Motor neuron (in vitro differentiated cells): ENCODE data around the gene TTLL8. TPM values are rescaled to one million over a fixed set of nuclear protein-coding genes. Genes with fewer than 3 reads are reported as not detected.
A peak's percentile ranks its signal among the peaks of the same experiment; 100 is the strongest.

Source experiments
- ATAC-seq, 8 experiments: fragments of 200-7000 bp; cut with Tn5 transposase; replicated peaks in 6 of 8; 2 replicates each; pipeline ENCODE4 v1.8.0; 2021; ENCODE audit warnings: mild to moderate bottlenecking in 8 of 8, moderate library complexity in 8 of 8
- H3K27ac ChIP-seq, 2 donors: fragments of 250-450 bp; sonication (Bioruptor Pico); 2 replicates each; pipeline ENCODE4 v1.9.0; 2021; ENCODE audit warnings: antibody characterized with exemption in 2 of 2, mild to moderate bottlenecking in 2 of 2, moderate library complexity in 1 of 2
- H3K4me1 ChIP-seq, 2 donors: fragments of 250-450 bp; sonication (Bioruptor Pico); replicated peaks in 1 of 2; 2 replicates each; pipeline ENCODE4 v1.6.1; 2021; ENCODE audit warnings: antibody characterized with exemption in 2 of 2, mild to moderate bottlenecking in 2 of 2, moderate library complexity in 1 of 2
- H3K4me3 ChIP-seq, 5 donors: fragments of 250-450 bp; sonication (Bioruptor Pico); 2 replicates each; pipeline ENCODE4 v1.9.0; 2021; ENCODE audit warnings: antibody characterized with exemption in 5 of 5, mild to moderate bottlenecking in 5 of 5, moderate library complexity in 4 of 5
- WGBS, 10 experiments: fragments of 450-650 bp; shearing (Covaris generic); methylation state at CpG; one replicate each; pipeline ENCODE4 v1.0.0; 2022; 5-methylcytosine and 5-hydroxymethylcytosine counted together
- in situ Hi-C, 9 experiments: fragments of 400-800 bp; cut with MboI; loops; one replicate each; pipeline ENCODE4 v1.15.0; 2021; ENCODE audit warnings: low sequenced_read_pairs in 9 of 9, low pct_unique_long_range_greater_than_20kb in 2 of 9; ENCODE audit not compliant: unreplicated experiment in 9 of 9
- total RNA-seq, 8 experiments: library from RNA; unstranded; fragments of 300-600 nt; gene quantifications; 2 replicates each; pipeline versions ENCODE4 v1.2.3 to v1.2.4, GENCODE V29; 2022

TTLL8 gene
- total RNA-seq, 8 experiments from 2014 or later, result 0.09 to 0.17 TPM; not detected in 6

- in situ Hi-C loops, result no loop called here
- H3K4me3 ChIP-seq, result no peak overlapping the region
Observed at GRCh38 chr22:50004918-50005317, 53.2 kb downstream of the TTLL8 start.

GRCh38 chr22:50002791-50003190 is 55.3 kb downstream of the TTLL8 start:
- no peak for ATAC-seq
- Histone ChIP-seq H3K27ac (no peak overlapping the region), H3K4me1 (no peaks in the 10 kb centered on the region), H3K4me3 (no peak overlapping the region)
- 35 to 100% (median 86%) methylated on average over 1 to 7 of the region's 7 CpGs; no CpG with 5 or more reads in 4 of the 10 experiments for WGBS, 10 experiments
- in situ Hi-C loops, result no loop called here

More at GRCh38 chr22:50004918-50005317, 53.2 kb downstream of the TTLL8 start:
- Histone ChIP-seq H3K27ac (no peak overlapping the region), H3K4me1 (no peaks in the 10 kb centered on the region)
- no peak for ATAC-seq
- 0 to 92% (median 60%) methylated on average over 1 to 4 of the region's 4 CpGs for WGBS, 10 experiments

- ATAC-seq, result no peak
- 40 to 80% (median 68%) methylated on average over 1 to 7 of the region's 16 CpGs; no CpG with 5 or more reads in 2 of the 10 experiments for WGBS, 10 experiments
- Histone ChIP-seq H3K4me3 (no peak overlapping the region), H3K4me1 (no peaks in the 10 kb centered on the region), H3K27ac (no peak overlapping the region)
- in situ Hi-C loops, result no loop called here
Observed at GRCh38 chr22:50001388-50002231, 56.5 kb downstream of the TTLL8 start.

- no peak for ATAC-seq
- Histone ChIP-seq H3K27ac (no peak overlapping the region), H3K4me3 (no peak overlapping the region), H3K4me1 (no peaks in the 10 kb centered on the region)
- 45 to 93% (median 84%) methylated on average over 2 to 6 of the region's 32 CpGs; no CpG with 5 or more reads in 7 of the 10 experiments for WGBS, 10 experiments
- in situ Hi-C loops, result no loop called here
Observed at GRCh38 chr22:50000587-50001387, 57.3 kb downstream of the TTLL8 start.

GRCh38 chr22:49999946-50000586 is 58.0 kb downstream of the TTLL8 start:
- peak overlapping the region in 4 of 5 donors; percentile 17 to 38 (median 26) for H3K4me3 ChIP-seq
- H3K27ac ChIP-seq, result no peak overlapping the region
- in situ Hi-C loops, result no loop called here
- peak in 1 of 8 experiments; percentile 10 for ATAC-seq
- 0 to 100% (median 20%) methylated on average over 2 to 5 of the region's 41 CpGs; no CpG with 5 or more reads in 5 of the 10 experiments for WGBS, 10 experiments
- no peaks in the 10 kb centered on the region for H3K4me1 ChIP-seq

- Histone ChIP-seq H3K4me1 (no peaks in the 10 kb centered on the region), H3K27ac (no peak overlapping the region), H3K4me3 (peak overlapping the region in 4 of 5 donors; percentile 17 to 38 (median 26))
- peak in 6 of 8 experiments; percentile 32 to 66 (median 60) for ATAC-seq
- 0 to 14% methylated on average over 1 to 5 of the region's 70 CpGs; no CpG with 5 or more reads in 8 of the 10 experiments for WGBS, 10 experiments
- in situ Hi-C loops, result no loop called here
Observed at GRCh38 chr22:49999063-49999945, 58.8 kb downstream of the TTLL8 start.

GRCh38 chr22:49998718-49999062 is 59.4 kb downstream of the TTLL8 start:
- peak in 3 of 8 experiments; percentile 5 to 9 (median 6) for ATAC-seq
- Histone ChIP-seq H3K4me3 (no peak overlapping the region), H3K27ac (no peak overlapping the region), H3K4me1 (no peaks in the 10 kb centered on the region)
- WGBS, 10 experiments, result 77 to 100% (median 94%) methylated on average over 1 to 9 of the region's 14 CpGs; no CpG with 5 or more reads in 6 of the 10 experiments
- in situ Hi-C loops, result no loop called here

- in situ Hi-C loops, result no loop called here
- no peaks in the 10 kb centered on the region for H3K4me1 ChIP-seq
- WGBS, 10 experiments, result 60 to 100% (median 100%) methylated on average over 1 to 5 of the region's 21 CpGs; no CpG with 5 or more reads in 5 of the 10 experiments
- H3K4me3 ChIP-seq, result no peak overlapping the region
- H3K27ac ChIP-seq, result no peak overlapping the region
- peak in 2 of 8 experiments; percentile 6 to 9 for ATAC-seq
Observed at GRCh38 chr22:49997932-49998717, 60.0 kb downstream of the TTLL8 start.

GRCh38 chr22:49997251-49997599 is 60.9 kb downstream of the TTLL8 start:
- H3K4me1 ChIP-seq, result no peaks in the 10 kb centered on the region
- WGBS, 10 experiments, result 20 to 93% (median 54%) methylated on average over 1 to 5 of the region's 12 CpGs; no CpG with 5 or more reads in 7 of the 10 experiments
- no peak overlapping the region for H3K4me3 ChIP-seq
- no peak for ATAC-seq
- in situ Hi-C loops, result no loop called here
- H3K27ac ChIP-seq, result no peak overlapping the region

- 30% methylated on average over 2 of the region's 19 CpGs; no CpG with 5 or more reads in 9 of the 10 experiments for WGBS, 10 experiments
- no peak for ATAC-seq
Observed at GRCh38 chr22:49996518-49997250, 61.4 kb downstream of the TTLL8 start.

GRCh38 chr22:49996119-49996517 is 62.0 kb downstream of the TTLL8 start:
- WGBS, 10 experiments, result 60% methylated on average over 1 of the region's 4 CpGs; no CpG with 5 or more reads in 8 of the 10 experiments
- in situ Hi-C loops, result no loop called here
- H3K27ac ChIP-seq, result no peak overlapping the region
- no peaks in the 10 kb centered on the region for H3K4me1 ChIP-seq
- no peak overlapping the region for H3K4me3 ChIP-seq
- peak in 3 of 8 experiments; percentile 62 to 74 (median 62) for ATAC-seq

More at GRCh38 chr22:49996518-49997250, 61.4 kb downstream of the TTLL8 start:
- no peak overlapping the region for H3K27ac ChIP-seq
- H3K4me1 ChIP-seq, result no peaks in the 10 kb centered on the region
- no peak overlapping the region for H3K4me3 ChIP-seq
- in situ Hi-C loops, result no loop called here
